Neural cell (in vitro differentiated cells): Measurements from ENCODE around the gene FOXO1. TPM values are rescaled to one million over a fixed set of nuclear protein-coding genes. Genes with fewer than 3 reads are reported as not detected.

Experiments
- H2AFZ ChIP-seq: fragments of 200-600, 300-800 bp; sonication (generic), shearing (Covaris generic); 2 replicates; pipeline ENCODE4 v1.6.0; 2014; ENCODE audit warnings: low read depth, mild to moderate bottlenecking, antibody characterized with exemption, low read length, moderate library complexity
- H3F3A ChIP-seq: fragments of 200-600 bp; shearing (Covaris generic); 2 replicates; pipeline ENCODE4 v1.6.1; 2016; ENCODE audit warnings: mild to moderate bottlenecking, moderate library complexity, mixed read lengths, antibody characterized with exemption, low read length; ENCODE audit not compliant: insufficient read depth, poor library complexity, severe bottlenecking
- H3K27ac ChIP-seq: fragments of 200-600, 300-800 bp; sonication (generic), shearing (Covaris generic); 2 replicates; pipeline ENCODE4 v1.5.1; 2014; ENCODE audit warnings: mild to moderate bottlenecking, low read length, moderate library complexity
- H3K27me3 ChIP-seq: fragments of 300-800, 200-600 bp; sonication (generic), shearing (Covaris generic); 2 replicates; pipeline ENCODE4 v1.6.0; 2014; ENCODE audit warnings: mild to moderate bottlenecking, low read depth, low read length, moderate library complexity; ENCODE audit not compliant: insufficient read depth
- H3K36me3 ChIP-seq: fragments of 300-800, 200-600 bp; sonication (generic), shearing (Covaris generic); 2 replicates; pipeline ENCODE4 v1.5.1; 2014; ENCODE audit warnings: mild to moderate bottlenecking, antibody characterized with exemption, low read length, moderate library complexity; ENCODE audit not compliant: insufficient read depth
- H3K4me2 ChIP-seq: fragments of 300-800, 200-600 bp; sonication (generic), shearing (Covaris generic); 2 replicates; pipeline ENCODE4 v1.6.0; 2014; ENCODE audit warnings: mild to moderate bottlenecking, low read length
- H3K4me3 ChIP-seq: fragments of 300-800, 200-600 bp; sonication (generic), shearing (Covaris generic); 2 replicates; pipeline ENCODE4 v1.5.1; 2014; ENCODE audit warnings: mild to moderate bottlenecking, low read length, moderate library complexity
- H3K79me2 ChIP-seq: fragments of 200-600 bp; shearing (Covaris generic); replicated peaks from 2 replicates; pipeline ENCODE4 v1.6.0; 2014; ENCODE audit warnings: mild to moderate bottlenecking, low read length, moderate library complexity; ENCODE audit not compliant: insufficient read depth
- H3K9ac ChIP-seq: fragments of 300-800, 200-600 bp; sonication (generic), shearing (Covaris generic); 2 replicates; pipeline ENCODE4 v1.6.1; 2016; ENCODE audit warnings: mild to moderate bottlenecking, low read length, mixed read lengths
- H3K9me2 ChIP-seq: fragments of 200-600 bp; shearing (Covaris generic); 2 replicates; pipeline ENCODE4 v1.6.1; 2016; ENCODE audit warnings: mild to moderate bottlenecking, low read length, mixed read lengths; ENCODE audit not compliant: insufficient read depth
- H3K9me3 ChIP-seq: fragments of 200-600, 300-800 bp; sonication (generic), shearing (Covaris generic); 2 replicates; pipeline ENCODE4 v1.6.1; 2016; ENCODE audit warnings: mild to moderate bottlenecking, mixed run types, low read length, moderate library complexity, mixed read lengths
- H4K20me1 ChIP-seq: fragments of 200-600 bp; shearing (Covaris generic); 2 replicates; pipeline ENCODE4 v1.6.1; 2016; ENCODE audit warnings: mild to moderate bottlenecking, mixed run types; ENCODE audit not compliant: insufficient read depth
- CTCF ChIP-seq: fragments of 450-650 bp; IDR thresholded peaks from 2 replicates; pipeline ENCODE4 v1.5.1; 2014; ENCODE audit warnings: antibody characterized with exemption, mild to moderate bottlenecking, moderate library complexity; ENCODE audit not compliant: poor library complexity, severe bottlenecking
- EP300 ChIP-seq: fragments of 450-650 bp; conservative IDR thresholded peaks from 2 replicates; pipeline ENCODE4 v1.6.1; 2014; ENCODE audit warnings: antibody characterized with exemption, mild to moderate bottlenecking, moderate library complexity; ENCODE audit not compliant: poor library complexity, severe bottlenecking
- EZH2 ChIP-seq: fragments of 200-600, 300-800 bp; shearing (Covaris generic), sonication (generic); IDR thresholded peaks from 2 replicates; pipeline ENCODE4 v1.6.1; 2014; ENCODE audit warnings: antibody characterized with exemption, low read length, borderline replicate concordance, mild to moderate bottlenecking; ENCODE audit not compliant: insufficient read depth, poor library complexity, severe bottlenecking
- MXI1 ChIP-seq: fragments of 450-650 bp; conservative IDR thresholded peaks from 2 replicates; pipeline ENCODE4 v1.6.1; 2014; ENCODE audit warnings: antibody characterized with exemption, mild to moderate bottlenecking; ENCODE audit not compliant: poor library complexity, severe bottlenecking
- POLR2AphosphoS5 ChIP-seq: IDR thresholded peaks from 2 replicates; pipeline ENCODE4 v1.6.1; 2012
- RAD21 ChIP-seq: fragments of 450-650 bp; conservative IDR thresholded peaks from 2 replicates; pipeline ENCODE4 v1.6.1; 2014; ENCODE audit warnings: antibody characterized with exemption, mild to moderate bottlenecking, moderate library complexity
- REST ChIP-seq: IDR thresholded peaks from 2 replicates; pipeline ENCODE4 v1.6.1; 2012; ENCODE audit warnings: borderline replicate concordance
- SMC3 ChIP-seq: fragments of 450-650 bp; conservative IDR thresholded peaks from 2 replicates; pipeline ENCODE4 v1.6.1; 2014; ENCODE audit warnings: antibody characterized with exemption, mild to moderate bottlenecking, moderate library complexity; ENCODE audit not compliant: poor library complexity
- TAF1 ChIP-seq: IDR thresholded peaks from 2 replicates; pipeline ENCODE4 v1.6.1; 2012; ENCODE audit warnings: low read depth
- polyA plus RNA-seq: library from polyadenylated mRNA; depleted of rRNA; stranded (reverse); fragments of >200 nt; gene quantifications from 2 replicates; pipeline ENCODE4 v1.2.3, GENCODE V29; 2014

Gene FOXO1
- polyA plus RNA-seq, 1 donor from 2014 or later = 1.2 TPM

GRCh38 chr13:40611635-40612034 is 54.8 kb downstream of the FOXO1 start:
- no peaks in the 10 kb centered on the region for H3K9me2 ChIP-seq
- H3K36me3 ChIP-seq = no peaks in the 10 kb centered on the region
- no peaks in the 10 kb centered on the region for H3F3A ChIP-seq
- no peak for TF ChIP-seq RAD21
- no peak for TF ChIP-seq TAF1
- TF ChIP-seq SMC3 = no peak
- no peak for TF ChIP-seq EP300
- TF ChIP-seq REST = no peak
- no peak for TF ChIP-seq EZH2
- no peaks in the 10 kb centered on the region for H3K79me2 ChIP-seq
- H3K27ac ChIP-seq = no peak overlapping the region
- H2AFZ ChIP-seq = no peak overlapping the region
- no peaks in the 10 kb centered on the region for H3K9me3 ChIP-seq
- H4K20me1 ChIP-seq = no peaks in the 10 kb centered on the region
- no peaks in the 10 kb centered on the region for H3K27me3 ChIP-seq
- H3K4me3 ChIP-seq = no peak overlapping the region
- no peak overlapping the region for H3K9ac ChIP-seq
- no peak overlapping the region for H3K4me2 ChIP-seq

GRCh38 chr13:40611004-40611403 is 55.4 kb downstream of the FOXO1 start:
- H4K20me1 ChIP-seq = no peaks in the 10 kb centered on the region
- no peaks in the 10 kb centered on the region for H3K79me2 ChIP-seq
- H3K4me2 ChIP-seq = no peak overlapping the region
- H3K9me3 ChIP-seq = no peaks in the 10 kb centered on the region
- H3K27me3 ChIP-seq = no peaks in the 10 kb centered on the region
- no peak for TF ChIP-seq REST
- TF ChIP-seq MXI1 = no peak
- no peak for TF ChIP-seq RAD21
- no peak for TF ChIP-seq TAF1
- TF ChIP-seq CTCF = no peak
- TF ChIP-seq EZH2 = no peak
- TF ChIP-seq EP300 = no peak
- no peak for TF ChIP-seq SMC3
- TF ChIP-seq POLR2AphosphoS5 = no peak
- H3K9me2 ChIP-seq = no peaks in the 10 kb centered on the region
- no peak overlapping the region for H3K9ac ChIP-seq
- no peaks in the 10 kb centered on the region for H3K36me3 ChIP-seq
- H3K4me3 ChIP-seq = no peak overlapping the region
- H3F3A ChIP-seq = no peaks in the 10 kb centered on the region
- no peak overlapping the region for H2AFZ ChIP-seq
- H3K27ac ChIP-seq = no peak overlapping the region
